ENCODE results near the gene RMND5B. TPM values are rescaled to one million over a fixed set of nuclear protein-coding genes. Genes with fewer than 3 reads are reported as not detected.

Gene RMND5B
- total RNA-seq, 1 donor from 2014 or later: 25.3 TPM

- no peak overlapping the region for H3K4me3 Mint-ChIP-seq
- peaks cover 3% of the 10 kb centered on the region for H3K79me2 ChIP-seq (ENCODE audit: low read depth)
- no peak overlapping the region for H3K4me2 ChIP-seq
- no peak for DNase-seq (ENCODE audit: low spot score)
- H2AFZ ChIP-seq (replicated peaks): no peak overlapping the region
- H3K36me3 Mint-ChIP-seq: peaks cover 19% of the 10 kb centered on the region
- peaks cover 5% of the 10 kb centered on the region for H3F3A ChIP-seq (ENCODE audit: low read depth)
- H3K9me3 ChIP-seq (ENCODE audit: low read depth): no peaks in the 10 kb centered on the region
- H3K27me3 Mint-ChIP-seq (ENCODE audit: insufficient read depth, low read depth): no peaks in the 10 kb centered on the region
- H3K9me3 Mint-ChIP-seq: no peaks in the 10 kb centered on the region
- TF ChIP-seq CTCF (IDR thresholded peaks at IDR 0.05) (no peak), EZH2 (IDR thresholded peaks at IDR 0.05) (no peak), EZH2phosphoT487 (IDR thresholded peaks at IDR 0.05) (no peak)
- peaks cover 7% of the 10 kb centered on the region for H4K20me1 ChIP-seq (ENCODE audit: low read depth)
- no peaks in the 10 kb centered on the region for H3K4me1 Mint-ChIP-seq
- H3K36me3 ChIP-seq: no peaks in the 10 kb centered on the region
- H3K4me3 ChIP-seq: no peak overlapping the region
- H3K4me1 ChIP-seq: no peaks in the 10 kb centered on the region
- no peak overlapping the region for H3K27ac ChIP-seq
- H3K27me3 ChIP-seq: no peaks in the 10 kb centered on the region
- H3K27ac Mint-ChIP-seq: no peak overlapping the region
- no peak overlapping the region for H3K9ac ChIP-seq
Observed at GRCh38 chr5:178141550-178141949, 10.7 kb downstream of the RMND5B start.

DNA sequence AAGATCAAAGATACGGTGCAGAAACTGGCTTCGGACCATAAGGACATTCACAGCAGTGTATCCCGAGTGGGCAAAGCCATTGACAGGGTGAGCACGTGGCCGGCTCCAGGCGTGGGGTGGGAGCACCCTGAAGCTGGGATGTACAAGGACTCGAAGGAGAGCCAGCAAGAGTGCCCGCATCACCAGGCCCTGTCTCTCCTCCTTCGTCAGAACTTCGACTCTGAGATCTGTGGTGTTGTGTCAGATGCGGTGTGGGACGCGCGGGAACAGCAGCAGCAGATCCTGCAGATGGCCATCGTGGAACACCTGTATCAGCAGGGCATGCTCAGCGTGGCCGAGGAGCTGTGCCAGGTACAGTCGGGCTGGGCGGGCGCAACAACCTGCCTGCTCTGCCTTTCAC, 11.8 kb downstream of the RMND5B start:
- H4K20me1 ChIP-seq (ENCODE audit: low read depth): peaks cover 8% of the 10 kb centered on the region
- Mint-ChIP-seq H3K4me3 (no peak overlapping the region), H3K27me3 (ENCODE audit: insufficient read depth, low read depth) (no peaks in the 10 kb centered on the region), H3K27ac (no peak overlapping the region), H3K9me3 (no peaks in the 10 kb centered on the region), H3K4me1 (no peaks in the 10 kb centered on the region), H3K36me3 (peaks cover 29% of the 10 kb centered on the region)
- TF ChIP-seq EZH2 (IDR thresholded peaks at IDR 0.05): no peak
- TF ChIP-seq CTCF (IDR thresholded peaks at IDR 0.05): no peak
- TF ChIP-seq EZH2phosphoT487 (IDR thresholded peaks at IDR 0.05): no peak
- no peak overlapping the region for H3K9ac ChIP-seq
- no peaks in the 10 kb centered on the region for H3K9me3 ChIP-seq (ENCODE audit: low read depth)
- H3K27me3 ChIP-seq: no peaks in the 10 kb centered on the region
- no peak overlapping the region for H3K27ac ChIP-seq
- no peaks in the 10 kb centered on the region for H3K4me1 ChIP-seq
- DNase-seq (ENCODE audit: low spot score): no peak
- no peaks in the 10 kb centered on the region for H3K79me2 ChIP-seq (ENCODE audit: low read depth)
- H3F3A ChIP-seq (ENCODE audit: low read depth): peaks cover 5% of the 10 kb centered on the region
- no peaks in the 10 kb centered on the region for H3K36me3 ChIP-seq
- H2AFZ ChIP-seq (replicated peaks): no peak overlapping the region
- no peak overlapping the region for H3K4me3 ChIP-seq
- H3K4me2 ChIP-seq: no peak overlapping the region

DNA sequence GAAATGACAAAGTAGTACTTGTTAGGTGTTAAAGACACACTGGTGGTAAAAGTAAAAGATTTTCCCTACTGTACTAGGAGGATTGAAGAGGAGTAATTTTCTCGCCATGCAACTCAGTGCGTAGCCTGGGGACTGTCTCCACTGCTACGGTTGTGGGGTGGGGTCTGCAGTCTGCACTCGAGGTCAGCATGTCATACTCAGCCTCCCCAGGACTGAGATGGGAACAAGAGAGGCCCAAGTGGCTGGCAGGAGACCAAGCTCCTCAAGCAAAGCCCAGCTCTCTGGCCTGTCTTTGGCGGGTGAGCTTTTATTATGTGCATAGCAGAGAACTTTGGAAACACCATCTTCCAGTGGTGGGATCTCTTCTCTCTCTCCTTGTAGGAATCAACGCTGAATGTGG, 12.4 kb downstream of the RMND5B start:
- no peak for TF ChIP-seq CTCF (IDR thresholded peaks at IDR 0.05)
- no peak for TF ChIP-seq EZH2phosphoT487 (IDR thresholded peaks at IDR 0.05)
- no peak for TF ChIP-seq EZH2 (IDR thresholded peaks at IDR 0.05)
- Histone ChIP-seq H3K79me2 (ENCODE audit: low read depth) (no peaks in the 10 kb centered on the region), H3K36me3 (no peaks in the 10 kb centered on the region), H4K20me1 (ENCODE audit: low read depth) (peaks cover 9% of the 10 kb centered on the region), H3K4me2 (no peak overlapping the region), H3K9ac (no peak overlapping the region), H3F3A (ENCODE audit: low read depth) (peaks cover 5% of the 10 kb centered on the region), H3K4me3 (no peak overlapping the region), H3K4me1 (no peaks in the 10 kb centered on the region), H3K27me3 (no peaks in the 10 kb centered on the region), H3K27ac (no peak overlapping the region), H3K9me3 (ENCODE audit: low read depth) (no peaks in the 10 kb centered on the region), H2AFZ (replicated peaks) (no peak overlapping the region)
- Mint-ChIP-seq H3K27ac (no peak overlapping the region), H3K4me1 (no peaks in the 10 kb centered on the region), H3K4me3 (no peak overlapping the region), H3K36me3 (peaks cover 32% of the 10 kb centered on the region), H3K9me3 (no peaks in the 10 kb centered on the region), H3K27me3 (ENCODE audit: insufficient read depth, low read depth) (no peaks in the 10 kb centered on the region)
- DNase-seq (ENCODE audit: low spot score): no peak
